Suprapubic skin (tissue), 4 donors: ENCODE data around the gene UBE2F.

ENCODE experiments used
- CTCF ChIP-seq, 2 donors: fragments of 200-600 bp in 1 of 2; fragments of 450-650 bp in 1 of 2; sonication (generic) in 1 of 2; IDR thresholded peaks; one replicate each; pipeline ENCODE4 v1.5.1; 2016 to 2019; ENCODE audit warnings: antibody characterized with exemption in 2 of 2, mild to moderate bottlenecking in 1 of 2, moderate library complexity in 1 of 2
- EP300 ChIP-seq: sonication (generic); formaldehyde crosslinking; IDR thresholded peaks from one replicate; pipeline ENCODE4 v1.6.1; 2017; ENCODE audit warnings: antibody characterized with exemption
- POLR2A ChIP-seq, 2 donors: fragments of 450-650 bp; IDR thresholded peaks; one replicate each; pipeline ENCODE4 v1.6.1; 2017; ENCODE audit warnings: antibody characterized with exemption in 2 of 2, mild to moderate bottlenecking in 2 of 2, moderate library complexity in 2 of 2
- POLR2AphosphoS5 ChIP-seq, 3 donors: sonication (generic); formaldehyde crosslinking; IDR thresholded peaks; one replicate each; pipeline ENCODE4 v1.6.1; 2017; ENCODE audit warnings: antibody characterized with exemption in 3 of 3

GRCh38 chr2:238025741-238026360, 59.0 kb downstream of the UBE2F start:
- TF ChIP-seq CTCF (IDR thresholded peaks at IDR 0.05) (no peak), EP300 (no peak), POLR2A (IDR thresholded peaks at IDR 0.05) (no peak), POLR2AphosphoS5 (IDR thresholded peaks at IDR 0.05) (no peak)
